ENCODE results near the gene ACBD7.

GRCh38 chr10:15043674-15044073 is 44.9 kb downstream of the ACBD7 start, which contains the start of gene OLAH:
- TF ChIP-seq CTCF (conservative IDR thresholded peaks at IDR 0.05) (no peak), EZH2 (IDR thresholded peaks at IDR 0.05; ENCODE audit: low read depth) (no peak)

Measured in PC-9 (cell line).